ENCODE measurements around the gene TNFRSF19. TPM values are rescaled to one million over a fixed set of nuclear protein-coding genes. Genes with fewer than 3 reads are reported as not detected.

Gene TNFRSF19
- total RNA-seq, 1 experiment from 2014 or later = 0.06 TPM

GRCh38 chr13:23623394-23623793 is 53.2 kb downstream of the TNFRSF19 start:
- no TSS peak for BruUV-seq (replicated peaks)
- no peaks in the 10 kb centered on the region for H3K27me3 ChIP-seq (replicated peaks; ENCODE audit: insufficient read depth, low read depth, low read length, poor library complexity)
- CTCF ChIA-PET = no interaction called here
- intact Hi-C loops (cut with micrococcal nuclease; ENCODE audit: unreplicated experiment) = no loop called here
- H3K4me1 ChIP-seq (ENCODE audit: insufficient read depth, low read length, poor library complexity, severe bottlenecking) = no peaks in the 10 kb centered on the region
- H3K36me3 ChIP-seq (ENCODE audit: insufficient read depth, low read length, poor library complexity, severe bottlenecking) = no peaks in the 10 kb centered on the region
- H3K4me3 ChIP-seq (ENCODE audit: low read depth, low read length, poor library complexity, severe bottlenecking) = no peak overlapping the region
- no peaks in the 10 kb centered on the region for H3K9me3 ChIP-seq (ENCODE audit: low read depth, low read length, poor library complexity, severe bottlenecking)
- TF ChIP-seq EZH2 (IDR thresholded peaks at IDR 0.05; ENCODE audit: borderline replicate concordance, low read depth, low read length, poor library complexity, severe bottlenecking) (no peak), CTCF (conservative IDR thresholded peaks at IDR 0.05; ENCODE audit: low read depth, low read length) (no peak)
- H3K27ac ChIP-seq (ENCODE audit: low read depth, low read length, poor library complexity, severe bottlenecking) = no peak overlapping the region
- DNase-seq (ENCODE audit: low spot score) = no peak
- POLR2A ChIA-PET (ENCODE audit: low non-redundant PET) = no interaction called here

- BruUV-seq (replicated peaks) = no TSS peak
- ChIA-PET POLR2A (ENCODE audit: low non-redundant PET) (no interaction called here), CTCF (no interaction called here)
- H3K27ac ChIP-seq (ENCODE audit: low read depth, low read length, poor library complexity, severe bottlenecking) = no peak overlapping the region
- no peaks in the 10 kb centered on the region for H3K9me3 ChIP-seq (ENCODE audit: low read depth, low read length, poor library complexity, severe bottlenecking)
- TF ChIP-seq EZH2 (IDR thresholded peaks at IDR 0.05; ENCODE audit: borderline replicate concordance, low read depth, low read length, poor library complexity, severe bottlenecking) = no peak
- TF ChIP-seq CTCF (conservative IDR thresholded peaks at IDR 0.05; ENCODE audit: low read depth, low read length) = no peak
- DNase-seq (ENCODE audit: low spot score) = no peak
- intact Hi-C loops (cut with micrococcal nuclease; ENCODE audit: unreplicated experiment) = no loop called here
- H3K4me1 ChIP-seq (ENCODE audit: insufficient read depth, low read length, poor library complexity, severe bottlenecking) = no peaks in the 10 kb centered on the region
- H3K36me3 ChIP-seq (ENCODE audit: insufficient read depth, low read length, poor library complexity, severe bottlenecking) = no peaks in the 10 kb centered on the region
- no peak overlapping the region for H3K4me3 ChIP-seq (ENCODE audit: low read depth, low read length, poor library complexity, severe bottlenecking)
- H3K27me3 ChIP-seq (replicated peaks; ENCODE audit: insufficient read depth, low read depth, low read length, poor library complexity) = no peaks in the 10 kb centered on the region
Observed at GRCh38 chr13:23626700-23627099, 56.5 kb downstream of the TNFRSF19 start.

- BruUV-seq (replicated peaks) = no TSS peak
- Histone ChIP-seq H3K9me3 (ENCODE audit: low read depth, low read length, poor library complexity, severe bottlenecking) (no peaks in the 10 kb centered on the region), H3K4me1 (ENCODE audit: insufficient read depth, low read length, poor library complexity, severe bottlenecking) (no peaks in the 10 kb centered on the region), H3K27ac (ENCODE audit: low read depth, low read length, poor library complexity, severe bottlenecking) (no peak overlapping the region), H3K36me3 (ENCODE audit: insufficient read depth, low read length, poor library complexity, severe bottlenecking) (no peaks in the 10 kb centered on the region), H3K4me3 (ENCODE audit: low read depth, low read length, poor library complexity, severe bottlenecking) (no peak overlapping the region), H3K27me3 (replicated peaks; ENCODE audit: insufficient read depth, low read depth, low read length, poor library complexity) (no peaks in the 10 kb centered on the region)
- TF ChIP-seq EZH2 (IDR thresholded peaks at IDR 0.05; ENCODE audit: borderline replicate concordance, low read depth, low read length, poor library complexity, severe bottlenecking) (no peak), CTCF (conservative IDR thresholded peaks at IDR 0.05; ENCODE audit: low read depth, low read length) (no peak)
- intact Hi-C loops (cut with micrococcal nuclease; ENCODE audit: unreplicated experiment) = no loop called here
- ChIA-PET POLR2A (ENCODE audit: low non-redundant PET) (no interaction called here), CTCF (no interaction called here)
- no peak for DNase-seq (ENCODE audit: low spot score)
Observed at GRCh38 chr13:23627410-23627809, 57.2 kb downstream of the TNFRSF19 start.
